Calu3 (cell line): Measurements from ENCODE around the gene TLL2. TPM values are rescaled to one million over a fixed set of nuclear protein-coding genes. Genes with fewer than 3 reads are reported as not detected.

Experiments
- BruUV-seq: library from RNA; stranded (reverse); fragments of 400-500 nt; replicated peaks from 2 replicates; lab custom pipeline; 2021; lab: Mats Ljungman, UMichigan
- CTCF ChIA-PET: fragments of 300-600 bp; sonication (Branson Sonifier 250); formaldehyde crosslinking; loops from one replicate; lab custom pipeline; 2022; ENCODE audit warnings: antibody characterized with exemption; lab: Charles Lee
- DNase-seq: peaks from one replicate; pipeline ENCODE4 v3.0.0; 2022
- H3K27ac Mint-ChIP-seq: one replicate; pipeline ENCODE4 v1.8.0; 2022; ENCODE audit warnings: mixed read lengths; ENCODE audit not compliant: unreplicated experiment
- H3K27me3 Mint-ChIP-seq: one replicate; pipeline ENCODE4 v1.8.0; 2022; ENCODE audit warnings: mixed read lengths; ENCODE audit not compliant: unreplicated experiment
- H3K36me3 Mint-ChIP-seq: one replicate; pipeline ENCODE4 v1.8.0; 2022; ENCODE audit warnings: mild to moderate bottlenecking, moderate library complexity, mixed read lengths; ENCODE audit not compliant: insufficient read depth, unreplicated experiment
- H3K4me1 Mint-ChIP-seq: one replicate; pipeline ENCODE4 v1.8.0; 2022; ENCODE audit warnings: mild to moderate bottlenecking, low read depth, mixed read lengths; ENCODE audit not compliant: unreplicated experiment
- H3K4me3 Mint-ChIP-seq: one replicate; pipeline ENCODE4 v1.8.0; 2022; ENCODE audit warnings: mild to moderate bottlenecking, low read depth, moderate library complexity, mixed read lengths; ENCODE audit not compliant: unreplicated experiment
- H3K9me3 Mint-ChIP-seq: one replicate; pipeline ENCODE4 v1.8.0; 2022; ENCODE audit warnings: low read depth, mixed read lengths; ENCODE audit not compliant: unreplicated experiment
- CTCF ChIP-seq: fragments of 200-600 bp; IDR thresholded peaks from one replicate; pipeline ENCODE4 v1.8.0; 2022; ENCODE audit warnings: antibody characterized with exemption; ENCODE audit not compliant: unreplicated experiment
- intact Hi-C: fragments of 100-400 bp; cut with micrococcal nuclease; formaldehyde crosslinking; loops from one replicate; pipeline ENCODE4 v1.10.0; 2022; ENCODE audit not compliant: unreplicated experiment
- total RNA-seq: library from RNA; stranded (reverse); gene quantifications from 2 replicates; pipeline ENCODE4 v1.2.3, GENCODE V29; 2022

Gene TLL2
- total RNA-seq, 1 experiment from 2014 or later = 0.66 TPM

GRCh38 chr10:96495544-96495943, 18.2 kb downstream of the TLL2 start:
- H3K4me3 Mint-ChIP-seq = no peak overlapping the region
- H3K27ac Mint-ChIP-seq = no peak overlapping the region
- no TSS peak for BruUV-seq
- H3K9me3 Mint-ChIP-seq = no peaks in the 10 kb centered on the region
- TF ChIP-seq CTCF = no peak
- DNase-seq = no peak
- H3K27me3 Mint-ChIP-seq = peaks cover 24% of the 10 kb centered on the region
- CTCF ChIA-PET = no interaction called here
- H3K4me1 Mint-ChIP-seq = no peaks in the 10 kb centered on the region
- H3K36me3 Mint-ChIP-seq = no peaks in the 10 kb centered on the region
- intact Hi-C loops = no loop called here

DNA sequence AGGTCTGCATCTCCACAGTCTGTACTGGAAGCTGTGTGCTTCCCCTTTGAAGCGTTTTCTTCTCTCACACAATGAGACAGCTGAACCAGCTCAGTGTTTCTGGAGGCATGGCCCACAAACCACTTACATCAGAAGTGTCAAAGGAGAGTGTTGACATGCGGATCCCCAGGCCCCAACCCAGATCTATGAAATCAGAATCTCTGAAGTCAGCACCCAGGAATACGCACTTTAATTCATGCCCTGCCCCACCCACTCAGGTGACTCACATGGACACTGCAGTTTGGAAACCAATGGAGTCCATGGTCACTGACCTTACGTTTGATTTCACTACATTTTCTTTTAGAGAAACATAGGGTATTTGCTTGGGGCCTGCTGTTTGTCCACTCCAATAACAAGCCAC, 19.0 kb downstream of the TLL2 start:
- no peak for DNase-seq
- no peak overlapping the region for H3K4me3 Mint-ChIP-seq
- no peaks in the 10 kb centered on the region for H3K9me3 Mint-ChIP-seq
- no peak for TF ChIP-seq CTCF
- H3K27ac Mint-ChIP-seq = no peak overlapping the region
- BruUV-seq = no TSS peak
- intact Hi-C loops = no loop called here
- no peaks in the 10 kb centered on the region for H3K36me3 Mint-ChIP-seq
- H3K27me3 Mint-ChIP-seq = peaks cover 24% of the 10 kb centered on the region
- CTCF ChIA-PET = no interaction called here
- no peaks in the 10 kb centered on the region for H3K4me1 Mint-ChIP-seq

GRCh38 chr10:96493871-96494525, 19.7 kb downstream of the TLL2 start:
- no peaks in the 10 kb centered on the region for H3K4me1 Mint-ChIP-seq
- TF ChIP-seq CTCF = no peak
- peaks cover 31% of the 10 kb centered on the region for H3K27me3 Mint-ChIP-seq
- no peaks in the 10 kb centered on the region for H3K9me3 Mint-ChIP-seq
- CTCF ChIA-PET = no interaction called here
- intact Hi-C loops = no loop called here
- no TSS peak for BruUV-seq
- no peak for DNase-seq
- no peak overlapping the region for H3K27ac Mint-ChIP-seq
- H3K36me3 Mint-ChIP-seq = peaks cover 5% of the 10 kb centered on the region
- H3K4me3 Mint-ChIP-seq = no peak overlapping the region

DNA sequence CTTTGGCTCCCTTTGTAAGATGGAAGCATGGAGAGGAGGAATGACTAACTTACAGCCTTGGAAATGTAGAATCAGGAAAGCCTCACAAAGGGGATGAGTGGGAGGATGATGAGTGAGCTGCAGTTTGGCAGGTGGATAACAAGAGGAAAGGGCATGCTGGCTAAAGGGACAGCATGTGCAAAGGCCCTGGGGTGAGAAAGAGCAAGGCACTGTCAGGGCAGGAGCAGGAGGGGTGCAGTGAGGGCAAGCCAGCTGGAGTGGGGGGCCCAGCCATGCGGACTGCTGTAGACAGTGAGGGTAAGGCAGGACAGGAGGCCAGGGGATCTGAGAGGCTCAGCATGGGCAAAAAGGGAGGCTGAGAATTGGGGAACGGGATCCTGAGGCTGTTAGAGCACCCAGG, 20.5 kb downstream of the TLL2 start:
- CTCF ChIA-PET = no interaction called here
- peaks cover 5% of the 10 kb centered on the region for H3K36me3 Mint-ChIP-seq
- no peaks in the 10 kb centered on the region for H3K4me1 Mint-ChIP-seq
- H3K4me3 Mint-ChIP-seq = no peak overlapping the region
- no peaks in the 10 kb centered on the region for H3K9me3 Mint-ChIP-seq
- H3K27me3 Mint-ChIP-seq = peaks cover 38% of the 10 kb centered on the region
- intact Hi-C loops = no loop called here
- no peak overlapping the region for H3K27ac Mint-ChIP-seq
- no peak for DNase-seq
- TF ChIP-seq CTCF = no peak
- no TSS peak for BruUV-seq
